Astrocyte of the spinal cord (primary cell): Measurements from ENCODE around the gene NAP1L1.

Experiments used
- DNase-seq: peaks from one replicate; pipeline ENCODE4 v3.0.0; 2011; ENCODE audit warnings: low read depth, low spot score
- H3K4me3 ChIP-seq: 2 replicates; pipeline ENCODE4 v1.5.1; 2011; ENCODE audit warnings: low read depth, mild to moderate bottlenecking, low read length, moderate library complexity
- in situ Hi-C: cut with HindIII; loops from 2 replicates; pipeline ENCODE4 v1.10.0; 2017; ENCODE audit warnings: low sequenced_read_pairs
- TF ChIP-seq, protein P1 (sequence below): IDR thresholded peaks from 2 replicates; pipeline ENCODE4 v1.5.1; 2012; ENCODE audit warnings: low read depth, mild to moderate bottlenecking, low read length, inconsistent platforms

The NAP1L1 gene

GRCh38 chr12:76024942-76025600 is 59.4 kb downstream of the NAP1L1 start:
- DNase-seq = peak; percentile 94
- TF ChIP-seq, protein P1, sequence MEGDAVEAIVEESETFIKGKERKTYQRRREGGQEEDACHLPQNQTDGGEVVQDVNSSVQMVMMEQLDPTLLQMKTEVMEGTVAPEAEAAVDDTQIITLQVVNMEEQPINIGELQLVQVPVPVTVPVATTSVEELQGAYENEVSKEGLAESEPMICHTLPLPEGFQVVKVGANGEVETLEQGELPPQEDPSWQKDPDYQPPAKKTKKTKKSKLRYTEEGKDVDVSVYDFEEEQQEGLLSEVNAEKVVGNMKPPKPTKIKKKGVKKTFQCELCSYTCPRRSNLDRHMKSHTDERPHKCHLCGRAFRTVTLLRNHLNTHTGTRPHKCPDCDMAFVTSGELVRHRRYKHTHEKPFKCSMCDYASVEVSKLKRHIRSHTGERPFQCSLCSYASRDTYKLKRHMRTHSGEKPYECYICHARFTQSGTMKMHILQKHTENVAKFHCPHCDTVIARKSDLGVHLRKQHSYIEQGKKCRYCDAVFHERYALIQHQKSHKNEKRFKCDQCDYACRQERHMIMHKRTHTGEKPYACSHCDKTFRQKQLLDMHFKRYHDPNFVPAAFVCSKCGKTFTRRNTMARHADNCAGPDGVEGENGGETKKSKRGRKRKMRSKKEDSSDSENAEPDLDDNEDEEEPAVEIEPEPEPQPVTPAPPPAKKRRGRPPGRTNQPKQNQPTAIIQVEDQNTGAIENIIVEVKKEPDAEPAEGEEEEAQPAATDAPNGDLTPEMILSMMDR = no peak
- in situ Hi-C loops = no loop called here
- H3K4me3 ChIP-seq = no peak overlapping the region

- TF ChIP-seq, protein P1 = no peak
- peak; percentile 84 for DNase-seq
- in situ Hi-C loops = no loop called here
- H3K4me3 ChIP-seq = no peak overlapping the region
Observed at GRCh38 chr12:76024102-76024781, 60.2 kb downstream of the NAP1L1 start.

GRCh38 chr12:76023069-76023690 is 61.3 kb downstream of the NAP1L1 start:
- TF ChIP-seq, protein P1 = no peak
- peak; percentile 64 for DNase-seq
- in situ Hi-C loops = no loop called here
- H3K4me3 ChIP-seq = no peak overlapping the region

DNA sequence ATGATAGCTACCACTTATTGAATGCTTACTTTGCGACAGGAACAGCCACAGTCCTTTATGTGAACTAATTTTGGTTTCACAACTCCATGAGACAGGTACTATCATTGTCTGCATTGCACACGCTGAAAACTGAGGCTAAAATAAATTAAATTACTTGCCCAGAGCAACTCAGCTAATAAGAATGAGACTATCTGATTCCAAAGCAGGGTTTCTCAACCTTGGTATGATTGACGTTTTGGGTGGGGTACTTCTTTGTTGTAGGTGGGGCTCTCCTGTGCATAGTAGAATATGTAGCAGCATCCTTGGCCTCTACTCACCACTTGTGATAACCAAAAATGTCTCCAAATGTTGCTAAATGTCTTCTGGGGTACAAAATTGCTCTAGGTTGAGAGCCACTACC is 62.0 kb downstream of the NAP1L1 start:
- DNase-seq = no peak
- in situ Hi-C loops = no loop called here
- TF ChIP-seq, protein P1 = no peak
- H3K4me3 ChIP-seq = no peak overlapping the region

DNA sequence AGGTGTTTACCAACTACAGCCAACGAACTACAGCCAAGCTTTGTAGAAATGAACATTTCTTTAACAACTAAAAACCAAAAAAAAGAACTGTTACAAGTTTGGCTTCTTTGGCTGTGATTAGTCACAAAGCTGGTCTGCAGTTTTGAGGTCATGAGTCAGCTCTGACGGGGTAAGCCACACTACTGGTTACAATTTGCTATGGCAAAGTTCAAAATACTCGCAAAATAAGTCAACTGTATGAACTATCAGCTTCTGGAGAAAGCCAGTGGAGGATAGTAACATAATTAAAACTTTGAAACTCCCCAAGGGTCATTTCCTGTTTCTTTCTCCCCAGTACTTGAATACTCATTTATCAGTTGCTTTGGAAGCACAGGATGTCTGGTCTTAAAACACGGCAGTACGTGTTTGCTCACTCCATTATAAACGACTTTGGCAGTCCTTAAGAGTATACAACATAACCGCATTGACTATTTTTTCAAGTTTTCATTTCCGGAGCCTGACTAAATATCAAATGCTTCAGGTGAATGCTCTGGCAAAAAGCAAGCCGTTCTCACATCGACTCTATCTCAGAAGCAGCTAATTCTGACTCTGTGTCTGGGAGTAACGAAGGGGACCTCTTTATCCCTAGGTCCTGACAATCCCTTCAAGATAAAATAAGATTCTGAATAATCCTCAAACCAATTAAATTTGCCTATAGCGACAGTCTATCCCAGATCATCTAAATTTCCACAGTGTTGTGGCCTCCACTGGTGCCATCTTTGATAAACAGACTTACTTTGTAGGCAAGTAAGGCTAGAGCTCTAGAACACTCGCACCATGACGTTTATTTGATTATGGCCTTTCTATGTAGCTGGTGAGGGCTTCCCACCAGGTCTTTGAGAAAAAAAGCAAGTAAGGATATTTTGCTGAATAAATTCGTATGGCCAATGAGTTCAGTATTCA is 63.5 kb downstream of the NAP1L1 start:
- no peak overlapping the region for H3K4me3 ChIP-seq
- in situ Hi-C loops = no loop called here
- peak; percentile 99 for DNase-seq
- TF ChIP-seq, protein P1 = no peak

- H3K4me3 ChIP-seq = no peak overlapping the region
- TF ChIP-seq, protein P1 = no peak
- in situ Hi-C loops = no loop called here
- DNase-seq = peak; percentile 91
Observed at GRCh38 chr12:76020281-76020680, 64.2 kb downstream of the NAP1L1 start.
